WTC11 (cell line): Measurements from ENCODE around the gene ARSB. TPM values are rescaled to one million over a fixed set of nuclear protein-coding genes. Genes with fewer than 3 reads are reported as not detected.

ENCODE experiments used
- ATAC-seq: fragments of 200-7000 bp; cut with Tn5 transposase; 2 replicates; pipeline ENCODE4 v1.10.0; 2021; ENCODE audit warnings: mild to moderate bottlenecking, moderate library complexity
- CTCF ChIA-PET: fragments of 300-600 bp; sonication (Branson Sonifier 250); formaldehyde crosslinking; loops from one replicate; lab custom pipeline; 2021; ENCODE audit warnings: antibody characterized with exemption; lab: Charles Lee
- POLR2A ChIA-PET: fragments of 350-600 bp; sonication (Branson Sonifier 250); formaldehyde crosslinking; loops from one replicate; lab custom pipeline; 2021; ENCODE audit warnings: antibody characterized with exemption; lab: Charles Lee
- DNase-seq: peaks from one replicate; pipeline ENCODE4 v3.0.0; 2021; ENCODE audit warnings: low spot score
- H3K27ac Mint-ChIP-seq: 2 replicates; pipeline ENCODE4 v1.8.0; 2021; ENCODE audit warnings: mixed read lengths
- H3K27me3 Mint-ChIP-seq: 2 replicates; pipeline ENCODE4 v1.8.0; 2021; ENCODE audit warnings: low read depth, mild to moderate bottlenecking, moderate library complexity, mixed read lengths
- H3K36me3 Mint-ChIP-seq: 2 replicates; pipeline ENCODE4 v1.8.0; 2021; ENCODE audit warnings: mixed read lengths
- H3K4me1 Mint-ChIP-seq: 2 replicates; pipeline ENCODE4 v1.8.0; 2022; ENCODE audit warnings: mixed read lengths
- H3K4me3 Mint-ChIP-seq: 2 replicates; pipeline ENCODE4 v1.8.0; 2021; ENCODE audit warnings: mild to moderate bottlenecking, moderate library complexity, mixed read lengths
- H3K9me3 Mint-ChIP-seq: 2 replicates; pipeline ENCODE4 v1.8.0; 2021; ENCODE audit warnings: mixed read lengths
- ETV6 ChIP-seq: sonication (generic); formaldehyde crosslinking; IDR thresholded peaks from 2 replicates; pipeline ENCODE4 v1.8.1; 2022; ENCODE audit warnings: mild to moderate bottlenecking, missing genetic modification reagents
- IRF2 ChIP-seq: sonication (generic); formaldehyde crosslinking; IDR thresholded peaks from 2 replicates; pipeline ENCODE4 v1.8.0; 2022; ENCODE audit warnings: low read depth, missing genetic modification reagents, borderline replicate concordance
- JUN ChIP-seq: sonication (generic); formaldehyde crosslinking; IDR thresholded peaks from 2 replicates; pipeline ENCODE4 v1.8.0; 2023; ENCODE audit warnings: mild to moderate bottlenecking, missing genetic modification reagents
- MYBL2 ChIP-seq: sonication (generic); formaldehyde crosslinking; IDR thresholded peaks from 2 replicates; pipeline ENCODE4 v1.8.1; 2023; ENCODE audit warnings: mild to moderate bottlenecking, moderate library complexity, missing genetic modification reagents
- NFE2L1 ChIP-seq: sonication (generic); formaldehyde crosslinking; IDR thresholded peaks from 2 replicates; pipeline ENCODE4 v1.8.1; 2023; ENCODE audit warnings: missing genetic modification reagents
- PRRX2 ChIP-seq: fragments of 250-450 bp; sonication (Bioruptor Pico); IDR thresholded peaks from 2 replicates; pipeline ENCODE4 v1.8.0; 2021; ENCODE audit warnings: mild to moderate bottlenecking
- RELA ChIP-seq: sonication (generic); formaldehyde crosslinking; IDR thresholded peaks from 2 replicates; pipeline ENCODE4 v1.8.1; 2022; ENCODE audit warnings: missing genetic modification reagents, mild to moderate bottlenecking, borderline replicate concordance
- ZNF219 ChIP-seq: sonication (generic); formaldehyde crosslinking; IDR thresholded peaks from 2 replicates; pipeline ENCODE4 v1.8.0; 2023; ENCODE audit warnings: missing genetic modification reagents, mild to moderate bottlenecking, borderline replicate concordance
- ZNF416 ChIP-seq: fragments of 250-450 bp; sonication (Bioruptor Pico); IDR thresholded peaks from 2 replicates; pipeline ENCODE4 v1.9.0; 2021; ENCODE audit warnings: mild to moderate bottlenecking, inconsistent platforms
- ZNF423 ChIP-seq: fragments of 250-450 bp; sonication (Bioruptor Pico); IDR thresholded peaks from 2 replicates; pipeline ENCODE4 v2.1.2; 2022; ENCODE audit warnings: mild to moderate bottlenecking, moderate library complexity
- total RNA-seq: library from RNA; stranded (reverse); gene quantifications from 3 replicates; pipeline ENCODE4 v1.2.3, GENCODE V29; 2021
- TF ChIP-seq, protein P1 (sequence below): sonication (generic); formaldehyde crosslinking; IDR thresholded peaks from 2 replicates; pipeline ENCODE4 v1.8.1; 2023; ENCODE audit warnings: mild to moderate bottlenecking, missing genetic modification reagents, moderate library complexity
- TF ChIP-seq, protein P2 (sequence below): fragments of 250-450 bp; sonication (Bioruptor Pico); IDR thresholded peaks from 2 replicates; pipeline ENCODE4 v2.1.2; 2022; ENCODE audit warnings: mild to moderate bottlenecking, moderate library complexity
- TF ChIP-seq, protein P3 (sequence below): sonication (generic); formaldehyde crosslinking; IDR thresholded peaks from 2 replicates; pipeline ENCODE4 v1.8.0; 2022; ENCODE audit warnings: missing genetic modification reagents
- TF ChIP-seq, protein P4 (sequence below): sonication (generic); formaldehyde crosslinking; IDR thresholded peaks from 2 replicates; pipeline ENCODE4 v1.8.0; 2022; ENCODE audit warnings: mild to moderate bottlenecking, missing genetic modification reagents
- TF ChIP-seq, protein P5 (sequence below): sonication (generic); formaldehyde crosslinking; IDR thresholded peaks from 2 replicates; pipeline ENCODE4 v1.8.0; 2022; ENCODE audit warnings: mild to moderate bottlenecking, missing genetic modification reagents
- TF ChIP-seq, protein P6 (sequence below): sonication (generic); formaldehyde crosslinking; IDR thresholded peaks from 2 replicates; pipeline ENCODE4 v1.8.1; 2023; ENCODE audit warnings: mild to moderate bottlenecking, missing genetic modification reagents
- TF ChIP-seq, protein P7 (sequence below): fragments of 250-450 bp; sonication (Bioruptor Pico); IDR thresholded peaks from 2 replicates; pipeline ENCODE4 v1.9.0; 2021; ENCODE audit warnings: mild to moderate bottlenecking
- TF ChIP-seq, protein P8 (sequence below): sonication (generic); formaldehyde crosslinking; IDR thresholded peaks from 2 replicates; pipeline ENCODE4 v1.8.1; 2023; ENCODE audit warnings: mild to moderate bottlenecking, missing genetic modification reagents, moderate library complexity
- TF ChIP-seq, protein P9 (sequence below): sonication (generic); formaldehyde crosslinking; IDR thresholded peaks from 2 replicates; pipeline ENCODE4 v1.8.0; 2023; ENCODE audit warnings: missing genetic modification reagents

Gene ARSB
- total RNA-seq, 1 experiment from 2014 or later, result 9.7 TPM

DNA sequence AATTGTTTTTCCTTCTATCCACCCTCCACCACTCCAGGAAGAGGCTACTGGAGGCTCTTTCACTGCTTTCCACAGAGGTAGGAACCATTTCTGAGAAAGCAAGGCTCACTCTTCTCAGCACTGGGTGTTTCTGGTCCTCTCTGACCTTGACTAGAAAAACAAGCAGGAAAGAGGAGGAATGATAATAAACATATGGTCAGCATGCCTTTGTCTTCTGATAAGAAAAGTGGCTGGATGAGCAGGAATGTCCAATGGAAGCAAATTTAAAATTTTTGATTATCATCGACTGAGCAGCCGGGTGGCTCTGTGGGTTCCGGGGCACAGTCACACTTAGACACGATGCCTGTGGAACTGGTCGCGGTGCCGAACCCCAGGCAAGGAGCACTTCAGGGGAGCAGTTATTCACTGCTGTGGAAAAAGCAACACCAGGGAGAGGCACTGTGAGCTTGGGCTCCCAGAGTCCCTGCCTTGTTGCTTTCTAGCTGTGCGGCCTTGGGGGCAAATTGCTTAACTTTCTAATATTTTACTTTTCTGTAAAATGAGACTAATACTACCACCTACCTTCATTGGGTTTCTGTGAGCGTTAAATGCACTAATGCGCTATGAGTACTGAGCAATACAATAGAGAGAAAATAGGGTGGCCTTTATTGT, 179.5 kb downstream of the ARSB start (continued):
- TF ChIP-seq, protein P1, sequence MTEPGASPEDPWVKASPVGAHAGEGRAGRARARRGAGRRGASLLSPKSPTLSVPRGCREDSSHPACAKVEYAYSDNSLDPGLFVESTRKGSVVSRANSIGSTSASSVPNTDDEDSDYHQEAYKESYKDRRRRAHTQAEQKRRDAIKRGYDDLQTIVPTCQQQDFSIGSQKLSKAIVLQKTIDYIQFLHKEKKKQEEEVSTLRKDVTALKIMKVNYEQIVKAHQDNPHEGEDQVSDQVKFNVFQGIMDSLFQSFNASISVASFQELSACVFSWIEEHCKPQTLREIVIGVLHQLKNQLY, result no peak
- TF ChIP-seq, protein P2, sequence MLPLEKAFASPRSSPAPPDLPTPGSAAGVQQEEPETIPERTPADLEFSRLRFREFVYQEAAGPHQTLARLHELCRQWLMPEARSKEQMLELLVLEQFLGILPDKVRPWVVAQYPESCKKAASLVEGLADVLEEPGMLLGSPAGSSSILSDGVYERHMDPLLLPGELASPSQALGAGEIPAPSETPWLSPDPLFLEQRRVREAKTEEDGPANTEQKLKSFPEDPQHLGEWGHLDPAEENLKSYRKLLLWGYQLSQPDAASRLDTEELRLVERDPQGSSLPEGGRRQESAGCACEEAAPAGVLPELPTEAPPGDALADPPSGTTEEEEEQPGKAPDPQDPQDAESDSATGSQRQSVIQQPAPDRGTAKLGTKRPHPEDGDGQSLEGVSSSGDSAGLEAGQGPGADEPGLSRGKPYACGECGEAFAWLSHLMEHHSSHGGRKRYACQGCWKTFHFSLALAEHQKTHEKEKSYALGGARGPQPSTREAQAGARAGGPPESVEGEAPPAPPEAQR, result no peak
- TF ChIP-seq ETV6 (CRISPR knock-in tag) (no peak), PRRX2 (no peak), MYBL2 (CRISPR knock-in tag) (no peak)
- TF ChIP-seq, protein P3, sequence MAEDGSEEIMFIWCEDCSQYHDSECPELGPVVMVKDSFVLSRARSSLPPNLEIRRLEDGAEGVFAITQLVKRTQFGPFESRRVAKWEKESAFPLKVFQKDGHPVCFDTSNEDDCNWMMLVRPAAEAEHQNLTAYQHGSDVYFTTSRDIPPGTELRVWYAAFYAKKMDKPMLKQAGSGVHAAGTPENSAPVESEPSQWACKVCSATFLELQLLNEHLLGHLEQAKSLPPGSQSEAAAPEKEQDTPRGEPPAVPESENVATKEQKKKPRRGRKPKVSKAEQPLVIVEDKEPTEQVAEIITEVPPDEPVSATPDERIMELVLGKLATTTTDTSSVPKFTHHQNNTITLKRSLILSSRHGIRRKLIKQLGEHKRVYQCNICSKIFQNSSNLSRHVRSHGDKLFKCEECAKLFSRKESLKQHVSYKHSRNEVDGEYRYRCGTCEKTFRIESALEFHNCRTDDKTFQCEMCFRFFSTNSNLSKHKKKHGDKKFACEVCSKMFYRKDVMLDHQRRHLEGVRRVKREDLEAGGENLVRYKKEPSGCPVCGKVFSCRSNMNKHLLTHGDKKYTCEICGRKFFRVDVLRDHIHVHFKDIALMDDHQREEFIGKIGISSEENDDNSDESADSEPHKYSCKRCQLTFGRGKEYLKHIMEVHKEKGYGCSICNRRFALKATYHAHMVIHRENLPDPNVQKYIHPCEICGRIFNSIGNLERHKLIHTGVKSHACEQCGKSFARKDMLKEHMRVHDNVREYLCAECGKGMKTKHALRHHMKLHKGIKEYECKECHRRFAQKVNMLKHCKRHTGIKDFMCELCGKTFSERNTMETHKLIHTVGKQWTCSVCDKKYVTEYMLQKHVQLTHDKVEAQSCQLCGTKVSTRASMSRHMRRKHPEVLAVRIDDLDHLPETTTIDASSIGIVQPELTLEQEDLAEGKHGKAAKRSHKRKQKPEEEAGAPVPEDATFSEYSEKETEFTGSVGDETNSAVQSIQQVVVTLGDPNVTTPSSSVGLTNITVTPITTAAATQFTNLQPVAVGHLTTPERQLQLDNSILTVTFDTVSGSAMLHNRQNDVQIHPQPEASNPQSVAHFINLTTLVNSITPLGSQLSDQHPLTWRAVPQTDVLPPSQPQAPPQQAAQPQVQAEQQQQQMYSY, result no peak
- TF ChIP-seq, protein P4, sequence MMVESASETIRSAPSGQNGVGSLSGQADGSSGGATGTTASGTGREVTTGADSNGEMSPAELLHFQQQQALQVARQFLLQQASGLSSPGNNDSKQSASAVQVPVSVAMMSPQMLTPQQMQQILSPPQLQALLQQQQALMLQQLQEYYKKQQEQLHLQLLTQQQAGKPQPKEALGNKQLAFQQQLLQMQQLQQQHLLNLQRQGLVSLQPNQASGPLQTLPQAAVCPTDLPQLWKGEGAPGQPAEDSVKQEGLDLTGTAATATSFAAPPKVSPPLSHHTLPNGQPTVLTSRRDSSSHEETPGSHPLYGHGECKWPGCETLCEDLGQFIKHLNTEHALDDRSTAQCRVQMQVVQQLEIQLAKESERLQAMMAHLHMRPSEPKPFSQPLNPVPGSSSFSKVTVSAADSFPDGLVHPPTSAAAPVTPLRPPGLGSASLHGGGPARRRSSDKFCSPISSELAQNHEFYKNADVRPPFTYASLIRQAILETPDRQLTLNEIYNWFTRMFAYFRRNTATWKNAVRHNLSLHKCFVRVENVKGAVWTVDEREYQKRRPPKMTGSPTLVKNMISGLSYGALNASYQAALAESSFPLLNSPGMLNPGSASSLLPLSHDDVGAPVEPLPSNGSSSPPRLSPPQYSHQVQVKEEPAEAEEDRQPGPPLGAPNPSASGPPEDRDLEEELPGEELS (CRISPR knock-in tag), result no peak
- TF ChIP-seq, protein P5, sequence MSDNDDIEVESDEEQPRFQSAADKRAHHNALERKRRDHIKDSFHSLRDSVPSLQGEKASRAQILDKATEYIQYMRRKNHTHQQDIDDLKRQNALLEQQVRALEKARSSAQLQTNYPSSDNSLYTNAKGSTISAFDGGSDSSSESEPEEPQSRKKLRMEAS (CRISPR knock-in tag), result no peak
- TF ChIP-seq, protein P6, sequence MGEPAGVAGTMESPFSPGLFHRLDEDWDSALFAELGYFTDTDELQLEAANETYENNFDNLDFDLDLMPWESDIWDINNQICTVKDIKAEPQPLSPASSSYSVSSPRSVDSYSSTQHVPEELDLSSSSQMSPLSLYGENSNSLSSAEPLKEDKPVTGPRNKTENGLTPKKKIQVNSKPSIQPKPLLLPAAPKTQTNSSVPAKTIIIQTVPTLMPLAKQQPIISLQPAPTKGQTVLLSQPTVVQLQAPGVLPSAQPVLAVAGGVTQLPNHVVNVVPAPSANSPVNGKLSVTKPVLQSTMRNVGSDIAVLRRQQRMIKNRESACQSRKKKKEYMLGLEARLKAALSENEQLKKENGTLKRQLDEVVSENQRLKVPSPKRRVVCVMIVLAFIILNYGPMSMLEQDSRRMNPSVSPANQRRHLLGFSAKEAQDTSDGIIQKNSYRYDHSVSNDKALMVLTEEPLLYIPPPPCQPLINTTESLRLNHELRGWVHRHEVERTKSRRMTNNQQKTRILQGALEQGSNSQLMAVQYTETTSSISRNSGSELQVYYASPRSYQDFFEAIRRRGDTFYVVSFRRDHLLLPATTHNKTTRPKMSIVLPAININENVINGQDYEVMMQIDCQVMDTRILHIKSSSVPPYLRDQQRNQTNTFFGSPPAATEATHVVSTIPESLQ (CRISPR knock-in tag), result no peak
- TF ChIP-seq, protein P7, sequence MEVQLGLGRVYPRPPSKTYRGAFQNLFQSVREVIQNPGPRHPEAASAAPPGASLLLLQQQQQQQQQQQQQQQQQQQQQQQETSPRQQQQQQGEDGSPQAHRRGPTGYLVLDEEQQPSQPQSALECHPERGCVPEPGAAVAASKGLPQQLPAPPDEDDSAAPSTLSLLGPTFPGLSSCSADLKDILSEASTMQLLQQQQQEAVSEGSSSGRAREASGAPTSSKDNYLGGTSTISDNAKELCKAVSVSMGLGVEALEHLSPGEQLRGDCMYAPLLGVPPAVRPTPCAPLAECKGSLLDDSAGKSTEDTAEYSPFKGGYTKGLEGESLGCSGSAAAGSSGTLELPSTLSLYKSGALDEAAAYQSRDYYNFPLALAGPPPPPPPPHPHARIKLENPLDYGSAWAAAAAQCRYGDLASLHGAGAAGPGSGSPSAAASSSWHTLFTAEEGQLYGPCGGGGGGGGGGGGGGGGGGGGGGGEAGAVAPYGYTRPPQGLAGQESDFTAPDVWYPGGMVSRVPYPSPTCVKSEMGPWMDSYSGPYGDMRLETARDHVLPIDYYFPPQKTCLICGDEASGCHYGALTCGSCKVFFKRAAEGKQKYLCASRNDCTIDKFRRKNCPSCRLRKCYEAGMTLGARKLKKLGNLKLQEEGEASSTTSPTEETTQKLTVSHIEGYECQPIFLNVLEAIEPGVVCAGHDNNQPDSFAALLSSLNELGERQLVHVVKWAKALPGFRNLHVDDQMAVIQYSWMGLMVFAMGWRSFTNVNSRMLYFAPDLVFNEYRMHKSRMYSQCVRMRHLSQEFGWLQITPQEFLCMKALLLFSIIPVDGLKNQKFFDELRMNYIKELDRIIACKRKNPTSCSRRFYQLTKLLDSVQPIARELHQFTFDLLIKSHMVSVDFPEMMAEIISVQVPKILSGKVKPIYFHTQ (CRISPR knock-in tag), result no peak

DNA sequence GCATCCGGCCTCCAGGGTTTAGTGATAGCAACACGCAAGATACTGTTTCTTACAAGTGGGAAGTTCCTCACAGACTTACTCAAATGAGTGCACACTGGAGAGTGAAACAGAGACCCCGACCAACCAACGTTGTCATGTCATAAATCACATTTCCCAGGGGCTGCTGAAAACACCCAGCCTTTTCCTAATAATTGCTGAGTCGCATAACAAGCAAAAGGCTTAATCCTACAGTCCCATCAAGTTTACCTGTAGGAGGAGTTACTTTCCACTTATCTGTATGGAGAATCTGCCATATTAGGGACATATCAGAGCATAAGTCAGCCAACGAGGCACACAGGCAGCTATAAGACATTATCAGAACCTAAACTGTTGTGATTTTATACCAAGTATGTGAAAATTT, 180.1 kb downstream of the ARSB start:
- H3K4me3 Mint-ChIP-seq, result no peak overlapping the region
- ATAC-seq (no peak), DNase-seq (no peak)
- peaks cover 12% of the 10 kb centered on the region for H3K36me3 Mint-ChIP-seq
- peaks cover 12% of the 10 kb centered on the region for H3K9me3 Mint-ChIP-seq
- no peaks in the 10 kb centered on the region for H3K27me3 Mint-ChIP-seq
- POLR2A ChIA-PET, result no interaction called here
- no peak overlapping the region for H3K27ac Mint-ChIP-seq
- CTCF ChIA-PET, result no interaction called here
- H3K4me1 Mint-ChIP-seq, result 0 out of 2 replicates have a peak, but pooled peaks cover 1% of the 10 kb centered on the region
- TF ChIP-seq JUN (CRISPR knock-in tag), result no peak
- no peak for TF ChIP-seq ZNF416 (CRISPR knock-in tag)
- TF ChIP-seq IRF2 (CRISPR knock-in tag), result no peak
- no peak for TF ChIP-seq ZNF219 (CRISPR knock-in tag)
- TF ChIP-seq, protein P8, sequence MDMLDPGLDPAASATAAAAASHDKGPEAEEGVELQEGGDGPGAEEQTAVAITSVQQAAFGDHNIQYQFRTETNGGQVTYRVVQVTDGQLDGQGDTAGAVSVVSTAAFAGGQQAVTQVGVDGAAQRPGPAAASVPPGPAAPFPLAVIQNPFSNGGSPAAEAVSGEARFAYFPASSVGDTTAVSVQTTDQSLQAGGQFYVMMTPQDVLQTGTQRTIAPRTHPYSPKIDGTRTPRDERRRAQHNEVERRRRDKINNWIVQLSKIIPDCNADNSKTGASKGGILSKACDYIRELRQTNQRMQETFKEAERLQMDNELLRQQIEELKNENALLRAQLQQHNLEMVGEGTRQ (CRISPR knock-in tag), result no peak
- TF ChIP-seq, protein P9, sequence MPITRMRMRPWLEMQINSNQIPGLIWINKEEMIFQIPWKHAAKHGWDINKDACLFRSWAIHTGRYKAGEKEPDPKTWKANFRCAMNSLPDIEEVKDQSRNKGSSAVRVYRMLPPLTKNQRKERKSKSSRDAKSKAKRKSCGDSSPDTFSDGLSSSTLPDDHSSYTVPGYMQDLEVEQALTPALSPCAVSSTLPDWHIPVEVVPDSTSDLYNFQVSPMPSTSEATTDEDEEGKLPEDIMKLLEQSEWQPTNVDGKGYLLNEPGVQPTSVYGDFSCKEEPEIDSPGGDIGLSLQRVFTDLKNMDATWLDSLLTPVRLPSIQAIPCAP, result no peak
- TF ChIP-seq NFE2L1 (CRISPR knock-in tag), result no peak
- TF ChIP-seq ZNF423 (CRISPR knock-in tag), result no peak
- TF ChIP-seq RELA (CRISPR knock-in tag), result no peak
